AG04449 (cell line): Measurements from ENCODE around the gene KPNB1.
"Not testable (repeated sequence)": the region's sequence is repeated elsewhere in the genome, so short reads cannot be mapped to it uniquely, and the experiment has no call there.

Experiments
- CTCF ChIA-PET: fragments of 350-600 bp; formaldehyde crosslinking; extraction: SDS; loops from one replicate; lab custom pipeline; 2021; ENCODE audit warnings: antibody characterized with exemption; lab: Yijun Ruan, JAX
- POLR2A ChIA-PET: fragments of 400-600, 350-600 bp; formaldehyde crosslinking; extraction: SDS; loops from one replicate; lab custom pipeline; 2020; ENCODE audit warnings: antibody characterized with exemption, inconsistent platforms; lab: Yijun Ruan, JAX
- DNase-seq: peaks from one replicate; pipeline ENCODE4 v3.0.0-alpha.2; 2010; ENCODE audit warnings: low read depth, low spot score
- H3K4me3 ChIP-seq: 2 replicates; pipeline ENCODE4 v1.5.1; 2011; ENCODE audit warnings: low read depth, mild to moderate bottlenecking, control low read depth, low read length
- CTCF ChIP-seq: IDR thresholded peaks from one replicate; pipeline ENCODE4 v1.5.1; 2011; ENCODE audit warnings: mild to moderate bottlenecking, moderate library complexity, low read length, control low read depth, inconsistent platforms; ENCODE audit not compliant: insufficient read depth; ENCODE audit errors: missing control alignments

The KPNB1 gene

GRCh38 chr17:47676510-47677165 is 26.9 kb downstream of the KPNB1 start:
- CTCF ChIA-PET, result interaction anchor here (0.7 to 6.2 kb wide), 4 partner anchors 11 to 25 kb away, joined by 3 to 83 read pairs (median 6); no protein-coding TSS in a partner anchor
- DNase-seq, result no peak
- no peak for TF ChIP-seq CTCF
- POLR2A ChIA-PET, result interaction anchor here (0.5 kb wide), 1 partner anchor 12 kb away, joined by 3 read pairs; no protein-coding TSS in a partner anchor
- no peak overlapping the region for H3K4me3 ChIP-seq

- no peak overlapping the region for H3K4me3 ChIP-seq
- ChIA-PET CTCF (interaction anchor here (0.7 to 6.2 kb wide), 6 partner anchors 9 to 124 kb away, joined by 3 to 83 read pairs (median 6); no protein-coding TSS in a partner anchor), POLR2A (no interaction called here)
- DNase-seq, result no peak
- TF ChIP-seq CTCF, result no peak
These were observed 28.5 kb downstream of the KPNB1 start for GRCh38 chr17:47678196-47678595.

GRCh38 chr17:47682138-47682537 is 32.4 kb downstream of the KPNB1 start:
- TF ChIP-seq CTCF, result no peak
- POLR2A ChIA-PET, result no interaction called here
- no peak for DNase-seq
- CTCF ChIA-PET, result interaction anchor here (0.8 to 1.7 kb wide), 3 partner anchors 17 to 119 kb away, joined by 3 to 4 read pairs (median 4); no protein-coding TSS in a partner anchor
- no peak overlapping the region for H3K4me3 ChIP-seq

- POLR2A ChIA-PET, H3K4me3 ChIP-seq, DNase-seq: not testable (repeated sequence)
- CTCF ChIA-PET, result interaction anchor here (0.8 to 1.1 kb wide), 2 partner anchors 17 to 19 kb away, joined by 3 to 4 read pairs; no protein-coding TSS in a partner anchor
These were observed 33.0 kb downstream of the KPNB1 start for GRCh38 chr17:47682727-47683126.

GRCh38 chr17:47684025-47684424 is 34.3 kb downstream of the KPNB1 start:
- H3K4me3 ChIP-seq, result no peak overlapping the region
- TF ChIP-seq CTCF, result no peak
- ChIA-PET CTCF (interaction anchor here (0.7 to 0.9 kb wide), 3 partner anchors 17 to 20 kb away, joined by 3 read pairs; no protein-coding TSS in a partner anchor), POLR2A (no interaction called here)
- no peak for DNase-seq

GRCh38 chr17:47684535-47685193 is 34.9 kb downstream of the KPNB1 start:
- H3K4me3 ChIP-seq, result no peak overlapping the region
- DNase-seq, result no peak
- CTCF ChIA-PET, result interaction anchor here (0.7 to 0.9 kb wide), 3 partner anchors 18 to 21 kb away, joined by 3 read pairs; no protein-coding TSS in a partner anchor
- POLR2A ChIA-PET, result no interaction called here
- TF ChIP-seq CTCF, result no peak
